GM21423 (cell line): ENCODE data around the gene PHC1.
A peak's percentile ranks its signal among the peaks of the same experiment; 100 is the strongest.

ENCODE experiments used
- ATAC-seq: cut with Tn5 transposase; IDR thresholded peaks from one replicate; pipeline ENCODE4 v1.9.1; 2021; ENCODE audit warnings: mild to moderate bottlenecking, moderate library complexity; ENCODE audit not compliant: unreplicated experiment

The PHC1 gene

DNA sequence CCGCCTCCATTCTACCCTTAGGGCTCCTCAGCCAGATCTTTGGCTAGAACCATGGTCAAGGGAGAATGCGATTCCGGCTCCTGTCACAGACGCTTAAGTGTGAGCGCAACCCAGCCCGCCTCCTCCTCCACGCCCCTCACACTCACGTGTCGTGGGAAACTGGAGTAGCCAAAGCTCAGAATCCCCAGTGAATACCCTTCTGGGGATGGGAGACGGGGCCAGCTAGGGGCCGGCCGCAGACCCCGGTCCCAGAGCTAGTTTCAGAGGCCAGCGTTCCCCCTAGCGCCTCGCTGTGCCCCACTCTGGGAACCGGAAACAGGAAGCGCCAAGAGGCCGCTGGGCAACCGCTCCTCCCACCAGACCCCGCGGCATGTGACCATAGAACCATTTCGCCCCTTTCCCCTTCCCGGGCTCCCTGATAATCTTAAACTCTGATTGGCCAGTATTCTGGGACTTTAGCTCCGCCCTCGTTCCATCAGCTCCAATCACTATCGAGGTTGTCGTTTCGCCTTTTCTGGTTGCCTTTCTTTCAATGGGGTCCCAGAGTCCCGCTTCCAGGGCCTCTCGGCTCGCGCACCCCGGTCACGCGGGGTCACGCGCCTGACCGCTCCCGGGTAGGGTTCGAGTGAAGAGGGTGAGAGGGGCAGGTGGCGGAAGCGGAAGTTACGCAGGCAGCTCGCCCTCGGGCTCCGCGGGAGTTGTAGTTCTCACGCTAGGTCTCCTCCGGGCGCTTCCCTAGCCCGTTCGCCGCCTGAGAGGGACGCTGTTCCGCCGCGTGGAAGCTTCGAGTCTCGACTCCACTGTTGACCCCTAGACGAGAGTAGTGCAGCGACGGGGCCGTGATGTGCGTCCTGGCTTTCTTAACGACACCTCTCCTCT lies 35.3 kb downstream of the PHC1 start, which contains the start of gene M6PR:
Gene M6PR (minus strand): TSS at position 304 of the 879 bp plus-strand sequence. CDS start 3,241 bp downstream, outside the sequence.
- peak; percentile 78 for ATAC-seq

- peak; percentile 7 for ATAC-seq
Measured at GRCh38 chr12:8950221-8950527, 35.9 kb downstream of the PHC1 start.

DNA sequence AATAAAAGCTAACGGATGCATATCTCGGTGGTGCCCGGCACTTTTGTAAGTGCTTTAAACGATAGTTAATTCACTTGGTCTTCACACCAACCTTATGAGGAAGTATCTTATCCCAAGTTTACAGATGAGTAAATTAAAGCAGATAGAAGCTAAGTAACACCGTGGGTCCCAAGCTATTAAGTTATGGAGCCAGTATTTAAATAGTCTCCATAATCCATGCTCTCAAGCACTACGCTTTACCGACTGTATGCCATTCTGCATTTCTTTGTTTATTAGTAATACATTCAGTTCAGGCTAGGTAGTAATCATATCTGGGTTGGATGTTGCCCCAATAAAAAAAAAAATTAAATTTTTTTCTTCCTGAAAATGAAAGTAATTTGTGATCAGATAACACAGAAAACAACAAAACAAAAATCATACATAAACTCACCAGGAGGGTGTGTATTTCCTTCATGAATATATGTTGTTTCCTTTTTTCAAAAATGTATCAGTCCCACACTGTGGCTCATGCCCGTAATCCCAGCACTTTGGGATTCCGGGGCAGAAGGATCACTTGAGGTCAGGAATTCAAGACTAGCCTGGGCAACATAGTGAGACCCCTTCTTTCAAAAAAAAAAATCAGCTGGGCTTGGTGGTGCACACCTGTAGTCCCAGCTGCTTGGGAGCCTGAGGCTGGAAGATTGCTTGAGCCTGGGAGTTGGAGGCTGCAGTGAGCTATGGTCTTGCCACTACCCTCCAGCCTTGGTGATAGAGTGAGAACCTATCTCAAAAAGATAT lies 36.6 kb downstream of the PHC1 start:
- no peak for ATAC-seq

- ATAC-seq, result no peak
Measured at GRCh38 chr12:8951744-8952143, 37.4 kb downstream of the PHC1 start.

GRCh38 chr12:8953773-8954402 lies 39.6 kb downstream of the PHC1 start:
- ATAC-seq, result no peak

- no peak for ATAC-seq
Measured at GRCh38 chr12:8956073-8956472, 41.8 kb downstream of the PHC1 start.

GRCh38 chr12:8956772-8957171 lies 42.5 kb downstream of the PHC1 start:
- no peak for ATAC-seq

- no peak for ATAC-seq
Measured at GRCh38 chr12:8957561-8957960, 43.3 kb downstream of the PHC1 start.

DNA sequence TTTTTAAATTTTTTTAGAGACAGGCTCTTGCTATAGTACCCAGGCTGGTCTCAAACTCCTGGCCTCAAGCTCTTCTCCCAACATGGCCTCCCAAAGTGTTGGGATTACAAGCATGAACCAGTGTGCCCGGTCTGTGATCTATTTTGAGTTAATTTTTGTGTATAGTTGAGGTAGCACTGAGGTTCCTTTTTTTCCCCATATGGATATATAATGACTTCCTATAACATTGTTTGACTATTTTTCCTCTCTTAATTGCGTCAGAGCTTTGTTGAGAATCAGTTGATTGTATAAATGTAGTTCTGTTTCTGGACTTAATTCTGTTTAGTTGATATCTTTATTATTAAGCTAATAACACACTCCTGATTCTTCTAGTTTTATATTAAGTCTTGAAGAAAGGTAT lies 43.8 kb downstream of the PHC1 start:
- no peak for ATAC-seq

- ATAC-seq, result no peak
Measured at GRCh38 chr12:8960176-8960575, 45.9 kb downstream of the PHC1 start.

- ATAC-seq, result no peak
Measured at GRCh38 chr12:8968761-8969160, 54.5 kb downstream of the PHC1 start.

- ATAC-seq, result no peak
Measured at GRCh38 chr12:8969861-8970411, 55.6 kb downstream of the PHC1 start.

DNA sequence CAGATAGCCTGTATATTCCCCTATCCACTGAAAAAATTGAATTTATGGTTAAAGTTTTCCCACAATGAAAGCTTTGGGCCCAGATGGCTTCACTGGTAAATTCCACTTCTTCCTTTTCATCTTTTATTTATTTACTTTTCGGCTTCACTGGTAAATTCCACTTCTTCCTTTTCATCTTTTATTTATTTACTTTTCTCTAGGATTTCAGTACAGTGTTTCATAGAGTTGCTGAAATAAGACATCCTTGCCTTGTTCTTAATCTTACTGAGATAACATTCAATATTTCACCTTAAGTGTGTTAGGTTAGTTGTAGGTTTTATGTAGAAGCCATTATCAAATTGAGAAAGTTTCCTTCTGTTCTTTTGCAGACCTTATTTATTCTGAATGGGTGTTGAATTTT lies 56.1 kb downstream of the PHC1 start:
- no peak for ATAC-seq

- no peak for ATAC-seq
Measured at GRCh38 chr12:8980137-8980536, 65.8 kb downstream of the PHC1 start.

- no peak for ATAC-seq
Measured at GRCh38 chr12:8985213-8985754, 71.0 kb downstream of the PHC1 start.

GRCh38 chr12:8987163-8987562 lies 72.9 kb downstream of the PHC1 start:
- ATAC-seq, result no peak

DNA sequence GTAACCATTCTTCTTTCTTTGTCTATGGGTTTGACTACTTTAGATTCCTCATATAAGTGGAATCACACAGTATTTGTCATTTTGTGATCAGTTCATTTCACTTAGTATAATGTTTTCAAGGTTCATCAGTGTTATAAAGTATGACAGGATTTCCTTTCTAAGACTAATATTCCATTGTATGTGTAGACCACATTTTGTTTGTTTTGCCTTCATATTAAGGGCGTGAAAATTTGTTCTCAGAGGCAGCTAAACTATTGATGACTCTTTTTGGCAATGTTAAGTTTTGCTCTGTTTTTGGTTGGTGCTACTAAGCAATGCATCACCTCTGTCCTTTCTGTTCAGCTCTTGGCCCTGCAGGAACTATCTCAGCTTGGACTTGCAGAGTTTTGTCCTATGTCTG lies 73.4 kb downstream of the PHC1 start:
- ATAC-seq, result no peak

- ATAC-seq, result no peak
Measured at GRCh38 chr12:8989413-8989812, 75.1 kb downstream of the PHC1 start, which contains the start of gene KLRG1. TSS of gene KLRG1 (plus strand) at chr12:8989546. CDS start at chr12:8989636, 90 bp downstream.
